Cardiac muscle cell (in vitro differentiated cells and primary cell): Measurements from ENCODE around the gene RAB40C. TPM values are rescaled to one million over a fixed set of nuclear protein-coding genes. Genes with fewer than 3 reads are reported as not detected.

Experiments used
- DNase-seq, 2 donors: peaks; one replicate each; pipeline versions ENCODE4 v3.0.0 to v3.0.0-alpha.2; 2010 to 2017; ENCODE audit warnings: low read depth in 1 of 2, low spot score in 1 of 2
- H3K27ac ChIP-seq: fragments of 200-600 bp; sonication (generic); 2 replicates; pipeline ENCODE4 v1.5.1; 2016
- H3K27me3 ChIP-seq: fragments of 200-600 bp; sonication (generic); 2 replicates; pipeline ENCODE4 v1.6.0; 2016; ENCODE audit warnings: control low read depth
- H3K36me3 ChIP-seq: fragments of 200-600 bp; sonication (generic); 2 replicates; pipeline ENCODE4 v1.5.1; 2016; ENCODE audit warnings: control low read depth
- H3K4me1 ChIP-seq: fragments of 200-600 bp; sonication (generic); 2 replicates; pipeline ENCODE4 v1.8.1; 2017; ENCODE audit warnings: low read depth, mild to moderate bottlenecking, mixed run types
- H3K4me3 ChIP-seq: fragments of 200-600 bp; sonication (generic); 2 replicates; pipeline ENCODE4 v1.5.1; 2016; ENCODE audit warnings: mild to moderate bottlenecking
- H3K9me3 ChIP-seq: fragments of 200-600 bp; sonication (generic); 2 replicates; pipeline ENCODE4 v1.5.1; 2017; ENCODE audit warnings: low read depth, mild to moderate bottlenecking, control low read depth
- polyA plus RNA-seq: library from polyadenylated mRNA; unstranded; fragments of >200 nt; fragmentation: Nextera tagmentation; extraction: Ambion mirVana; gene quantifications from 2 replicates; pipeline ENCODE4 v1.2.1, GENCODE V29; 2016
- total RNA-seq: library from RNA; depleted of rRNA; stranded (reverse); fragments of >200 nt; gene quantifications from 2 replicates; pipeline ENCODE4 v1.2.3, GENCODE V29; 2016
- TF ChIP-seq, protein P1 (sequence below): IDR thresholded peaks from 2 replicates; pipeline ENCODE4 v1.5.1; 2012; ENCODE audit warnings: low read depth, mild to moderate bottlenecking, low read length

Gene RAB40C
- total and polyA plus RNA-seq, 2 experiments from 2014 or later = 30.8 to 45.9 TPM

DNA sequence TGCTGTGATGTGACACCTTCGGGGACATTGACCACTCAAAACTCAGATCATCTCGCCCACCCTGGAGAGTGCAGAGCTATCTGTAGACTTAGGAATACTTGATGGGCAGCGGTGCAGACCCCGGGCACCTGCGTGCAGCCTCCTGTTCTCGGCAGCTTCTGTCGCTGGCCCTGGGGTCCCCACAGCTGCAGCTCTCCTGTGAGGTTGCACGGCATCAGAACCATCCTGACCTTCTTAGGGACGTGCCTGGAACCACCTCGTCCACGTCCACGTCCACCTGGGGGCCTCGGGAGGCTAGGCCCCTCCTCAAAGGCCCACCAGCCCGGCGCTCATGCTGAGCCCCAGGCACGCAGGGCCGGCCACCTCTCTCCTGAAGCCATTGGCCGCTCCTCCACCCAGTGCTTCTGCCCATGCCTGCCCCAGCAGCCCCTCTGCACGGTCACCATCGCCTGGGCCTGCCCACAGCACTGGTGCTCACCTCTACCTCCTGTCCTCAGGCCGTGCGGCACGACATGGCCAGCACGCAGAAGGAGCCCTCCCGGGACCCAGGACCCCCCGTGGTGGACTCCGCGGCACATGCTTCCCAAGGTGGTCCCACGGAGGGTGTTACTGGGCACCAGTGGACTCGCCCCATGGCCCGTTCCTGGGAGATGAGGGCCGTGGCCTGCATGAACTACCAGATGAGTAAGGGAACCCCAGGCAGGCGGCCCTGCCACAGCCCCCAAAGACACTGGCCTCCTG lies 38.6 kb downstream of the RAB40C start:
- H3K36me3 ChIP-seq = peaks cover 7% of the 10 kb centered on the region
- peak overlapping the region; percentile 95 for H3K27ac ChIP-seq
- no peak for DNase-seq
- peaks cover 31% of the 10 kb centered on the region for H3K4me1 ChIP-seq
- no peaks in the 10 kb centered on the region for H3K27me3 ChIP-seq
- TF ChIP-seq, protein P1, sequence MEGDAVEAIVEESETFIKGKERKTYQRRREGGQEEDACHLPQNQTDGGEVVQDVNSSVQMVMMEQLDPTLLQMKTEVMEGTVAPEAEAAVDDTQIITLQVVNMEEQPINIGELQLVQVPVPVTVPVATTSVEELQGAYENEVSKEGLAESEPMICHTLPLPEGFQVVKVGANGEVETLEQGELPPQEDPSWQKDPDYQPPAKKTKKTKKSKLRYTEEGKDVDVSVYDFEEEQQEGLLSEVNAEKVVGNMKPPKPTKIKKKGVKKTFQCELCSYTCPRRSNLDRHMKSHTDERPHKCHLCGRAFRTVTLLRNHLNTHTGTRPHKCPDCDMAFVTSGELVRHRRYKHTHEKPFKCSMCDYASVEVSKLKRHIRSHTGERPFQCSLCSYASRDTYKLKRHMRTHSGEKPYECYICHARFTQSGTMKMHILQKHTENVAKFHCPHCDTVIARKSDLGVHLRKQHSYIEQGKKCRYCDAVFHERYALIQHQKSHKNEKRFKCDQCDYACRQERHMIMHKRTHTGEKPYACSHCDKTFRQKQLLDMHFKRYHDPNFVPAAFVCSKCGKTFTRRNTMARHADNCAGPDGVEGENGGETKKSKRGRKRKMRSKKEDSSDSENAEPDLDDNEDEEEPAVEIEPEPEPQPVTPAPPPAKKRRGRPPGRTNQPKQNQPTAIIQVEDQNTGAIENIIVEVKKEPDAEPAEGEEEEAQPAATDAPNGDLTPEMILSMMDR = no peak
- H3K9me3 ChIP-seq = no peaks in the 10 kb centered on the region
- H3K4me3 ChIP-seq = no peak overlapping the region

DNA sequence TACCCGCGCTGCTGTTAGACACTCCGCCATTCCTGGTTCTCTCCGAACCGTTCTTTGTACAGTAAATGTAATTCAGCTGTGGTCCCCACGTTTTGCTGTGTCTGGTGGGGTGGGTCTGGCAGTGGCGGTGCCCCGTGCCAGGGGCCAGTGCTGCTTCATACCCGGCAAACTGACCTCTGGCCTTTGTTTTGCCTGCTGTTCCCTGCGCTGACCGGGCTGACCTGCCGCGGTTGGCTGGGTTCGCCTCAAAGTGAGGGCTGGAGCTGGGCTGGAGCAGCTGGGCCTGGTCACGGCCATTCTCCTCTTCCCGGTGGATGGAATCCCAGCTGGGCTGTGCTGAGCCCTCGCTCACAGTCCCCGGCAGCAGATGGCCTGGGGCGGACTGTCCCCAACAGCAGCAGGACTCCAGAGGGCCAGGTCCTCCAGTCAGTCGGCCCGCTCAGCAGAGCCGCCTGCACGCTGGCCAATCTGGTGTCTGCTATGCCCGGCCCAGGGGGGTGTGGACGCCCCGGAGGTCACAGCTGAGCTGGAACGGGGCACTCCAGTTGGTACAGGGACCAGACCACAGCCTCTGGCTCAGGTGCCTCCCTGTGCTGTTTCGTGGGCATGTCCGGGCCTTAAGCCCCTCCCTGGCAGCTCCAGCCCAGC lies 39.4 kb downstream of the RAB40C start:
- no peaks in the 10 kb centered on the region for H3K27me3 ChIP-seq
- no peak overlapping the region for H3K4me3 ChIP-seq
- H3K36me3 ChIP-seq = peaks cover 12% of the 10 kb centered on the region
- TF ChIP-seq, protein P1 = no peak
- peak in 1 of 2 donors; percentile 71 for DNase-seq
- H3K9me3 ChIP-seq = no peaks in the 10 kb centered on the region
- H3K4me1 ChIP-seq = peaks cover 24% of the 10 kb centered on the region
- peak overlapping the region; percentile 95 for H3K27ac ChIP-seq

DNA sequence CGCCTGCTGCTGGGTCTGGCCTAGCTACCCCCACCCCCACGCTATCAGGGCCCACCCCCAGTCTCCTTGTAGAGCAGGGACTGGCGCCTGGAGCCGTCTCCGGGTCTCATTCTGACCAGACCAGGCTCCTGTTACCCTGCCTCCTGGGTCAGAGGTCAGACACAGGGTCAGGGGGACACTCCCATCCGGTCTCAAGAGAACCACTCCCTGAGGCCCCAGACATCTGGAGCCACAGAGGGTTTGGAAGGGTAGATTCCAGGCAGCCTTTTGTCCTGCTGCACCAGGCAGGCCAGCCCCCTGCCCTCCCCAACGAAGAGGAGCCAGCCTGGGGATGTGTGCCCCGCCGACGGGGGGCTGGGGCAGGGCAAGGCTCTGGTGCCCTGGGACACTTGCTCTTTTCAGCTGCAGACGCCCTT lies 40.0 kb downstream of the RAB40C start:
- Histone ChIP-seq H3K27ac (peak overlapping the region; percentile 95), H3K4me1 (peaks cover 23% of the 10 kb centered on the region), H3K27me3 (no peaks in the 10 kb centered on the region), H3K9me3 (no peaks in the 10 kb centered on the region), H3K4me3 (no peak overlapping the region), H3K36me3 (peaks cover 12% of the 10 kb centered on the region)
- DNase-seq = no peak
- TF ChIP-seq, protein P1 = no peak

DNA sequence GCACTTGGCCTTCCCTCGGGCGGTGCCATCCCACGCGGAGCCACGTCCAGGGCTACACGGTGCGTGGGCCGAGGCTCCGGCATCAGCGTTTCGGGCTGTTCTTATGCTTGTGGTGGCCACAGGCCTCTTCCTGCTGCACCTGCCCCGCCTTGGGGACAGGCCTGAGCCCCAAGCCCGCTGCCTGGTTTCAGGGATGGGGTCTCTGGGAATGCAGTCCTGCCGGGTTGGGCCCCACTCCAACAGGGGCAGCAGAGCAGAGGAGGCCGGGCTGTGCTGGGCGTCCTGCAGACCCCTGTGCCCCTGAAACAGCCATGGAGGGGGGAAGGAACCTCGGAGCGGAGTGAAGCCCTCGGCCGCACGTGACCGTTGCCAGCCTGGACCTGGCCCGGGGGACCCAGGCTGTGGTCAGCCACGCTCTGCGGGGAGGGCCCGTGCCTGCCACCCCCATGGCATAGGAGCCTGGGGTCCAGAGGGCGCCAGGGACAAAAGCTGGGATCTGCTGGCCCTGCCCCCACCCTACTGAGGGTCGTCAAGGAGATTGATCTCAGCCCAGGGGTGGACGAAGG lies 40.5 kb downstream of the RAB40C start:
- H3K9me3 ChIP-seq = no peaks in the 10 kb centered on the region
- H3K4me3 ChIP-seq = peak overlapping the region; percentile 37
- H3K36me3 ChIP-seq = peaks cover 12% of the 10 kb centered on the region
- peaks cover 23% of the 10 kb centered on the region for H3K4me1 ChIP-seq
- TF ChIP-seq, protein P1 = no peak
- DNase-seq = no peak
- H3K27me3 ChIP-seq = no peaks in the 10 kb centered on the region
- peak overlapping the region; percentile 95 for H3K27ac ChIP-seq

DNA sequence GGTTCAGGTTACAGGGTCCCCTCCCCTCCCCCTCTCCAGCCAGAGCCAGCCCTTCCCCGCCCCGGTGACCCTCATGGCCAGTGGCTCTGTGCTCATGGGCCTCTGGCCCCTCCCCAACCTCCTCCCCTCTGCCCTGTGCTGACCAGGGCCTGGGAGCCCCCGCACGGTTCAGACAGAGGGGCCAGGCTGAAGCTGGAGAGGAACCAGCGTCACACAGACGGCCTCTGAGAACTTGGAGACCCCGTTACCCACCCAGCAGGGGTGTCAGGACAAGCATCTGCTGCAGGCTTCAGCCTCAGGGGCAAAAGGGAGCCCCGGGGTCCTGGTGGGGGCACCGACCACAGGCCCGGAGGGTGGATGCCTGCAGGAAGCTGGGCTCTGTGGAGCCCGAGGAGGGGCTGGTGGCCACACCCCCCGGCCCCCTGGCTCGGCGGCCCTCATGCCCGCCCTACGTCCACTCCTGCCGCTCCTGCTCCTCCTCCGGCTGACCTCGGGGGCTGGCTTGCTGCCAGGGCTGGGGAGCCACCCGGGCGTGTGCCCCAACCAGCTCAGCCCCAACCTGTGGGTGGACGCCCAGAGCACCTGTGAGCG lies 41.0 kb downstream of the RAB40C start, which contains the start of gene WFIKKN1:
TSS of gene WFIKKN1 (plus strand) at position 171 of the 591 bp plus-strand sequence. CDS start at position 440, 269 bp downstream.
- H3K9me3 ChIP-seq = no peaks in the 10 kb centered on the region
- H3K4me1 ChIP-seq = peaks cover 23% of the 10 kb centered on the region
- TF ChIP-seq, protein P1 = no peak
- H3K27me3 ChIP-seq = no peaks in the 10 kb centered on the region
- DNase-seq = peak in 1 of 2 donors; percentile 94
- peaks cover 12% of the 10 kb centered on the region for H3K36me3 ChIP-seq
- H3K4me3 ChIP-seq = peak within 1 kb of the TSS; percentile 37
- peak within 1 kb of the TSS; percentile 95 for H3K27ac ChIP-seq
